ENCODE results near the gene FSCN2. TPM values are rescaled to one million over a fixed set of nuclear protein-coding genes. Genes with fewer than 3 reads are reported as not detected.

The FSCN2 gene
- total RNA-seq, 2 experiments from 2014 or later, result 0.22 to 0.33 TPM

DNA sequence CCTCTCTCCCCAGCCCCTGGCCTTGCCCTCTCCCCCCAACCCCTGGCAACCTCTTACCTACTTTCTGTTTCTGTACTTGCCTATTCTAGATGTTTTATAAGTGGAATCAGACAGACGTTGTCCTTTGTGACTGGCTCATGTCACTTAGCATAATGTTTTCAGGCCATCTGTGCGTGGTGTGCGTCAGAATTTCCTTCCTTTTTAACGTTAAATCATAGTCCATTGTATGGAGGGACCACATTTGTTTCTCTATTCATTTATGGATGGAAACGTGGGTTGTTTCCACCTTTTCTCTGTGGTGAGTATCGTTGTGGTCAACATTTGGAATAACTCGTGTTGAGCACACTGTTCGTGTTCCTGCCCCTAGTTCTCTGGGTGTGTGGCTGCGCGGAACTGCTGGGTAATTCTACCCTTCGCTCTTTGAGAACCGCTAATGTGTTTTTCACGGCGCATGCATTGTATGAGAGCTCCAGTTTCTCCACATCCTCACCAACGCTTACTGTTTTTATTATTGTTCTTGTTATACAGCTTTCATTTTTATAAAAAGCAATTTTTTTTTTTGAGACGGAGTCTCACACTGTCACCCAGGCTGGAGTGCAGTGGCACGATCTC lies 41.9 kb upstream of the FSCN2 start:
- Mint-ChIP-seq H3K9me3 (no peaks in the 10 kb centered on the region), H3K4me1 (peaks cover 21% of the 10 kb centered on the region), H3K27ac (no peak overlapping the region), H3K36me3 (ENCODE audit: low read depth) (no peaks in the 10 kb centered on the region), H3K27me3 (peaks cover 20% of the 10 kb centered on the region), H3K4me3 (no peak overlapping the region)
- no peak for DNase-seq
- ChIA-PET CTCF (interaction anchor here (0.6 to 2.6 kb wide), 2 partner anchors 12 to 1745 kb away, joined by 4 to 11 read pairs; no protein-coding TSS in a partner anchor), POLR2A (no interaction called here)

DNA sequence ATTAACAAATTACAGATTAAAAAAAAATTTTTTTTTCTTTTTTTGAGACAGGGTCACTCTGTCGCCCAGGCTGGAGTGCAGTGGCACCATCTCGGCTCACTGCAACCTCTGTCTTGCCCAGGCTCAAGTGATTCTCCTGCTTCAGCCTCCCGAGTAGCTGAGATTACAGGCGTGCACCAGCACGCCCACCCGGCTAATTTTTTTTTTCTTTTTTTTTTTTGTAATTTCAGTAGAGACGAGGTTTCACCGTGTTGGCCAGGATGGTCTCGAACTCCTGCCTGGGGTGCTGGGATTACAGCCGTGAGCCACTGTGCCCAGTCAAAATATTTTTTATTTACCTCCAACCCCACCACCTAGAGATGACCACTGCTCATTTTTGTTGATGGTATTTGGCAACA lies 41.1 kb upstream of the FSCN2 start:
- Mint-ChIP-seq H3K9me3 (no peaks in the 10 kb centered on the region), H3K36me3 (ENCODE audit: low read depth) (no peaks in the 10 kb centered on the region), H3K27ac (no peak overlapping the region), H3K4me3 (peak overlapping the region; percentile 56), H3K4me1 (peaks cover 18% of the 10 kb centered on the region), H3K27me3 (peaks cover 16% of the 10 kb centered on the region)
- ChIA-PET POLR2A (interaction anchor here (0.6 kb wide), 1 partner anchor 25 kb away, joined by 4 read pairs; the partner anchor contains the start of gene ACTG1), CTCF (interaction anchor here (0.6 kb wide), 1 partner anchor 1746 kb away, joined by 4 read pairs; no protein-coding TSS in a partner anchor)
- no peak for DNase-seq

DNA sequence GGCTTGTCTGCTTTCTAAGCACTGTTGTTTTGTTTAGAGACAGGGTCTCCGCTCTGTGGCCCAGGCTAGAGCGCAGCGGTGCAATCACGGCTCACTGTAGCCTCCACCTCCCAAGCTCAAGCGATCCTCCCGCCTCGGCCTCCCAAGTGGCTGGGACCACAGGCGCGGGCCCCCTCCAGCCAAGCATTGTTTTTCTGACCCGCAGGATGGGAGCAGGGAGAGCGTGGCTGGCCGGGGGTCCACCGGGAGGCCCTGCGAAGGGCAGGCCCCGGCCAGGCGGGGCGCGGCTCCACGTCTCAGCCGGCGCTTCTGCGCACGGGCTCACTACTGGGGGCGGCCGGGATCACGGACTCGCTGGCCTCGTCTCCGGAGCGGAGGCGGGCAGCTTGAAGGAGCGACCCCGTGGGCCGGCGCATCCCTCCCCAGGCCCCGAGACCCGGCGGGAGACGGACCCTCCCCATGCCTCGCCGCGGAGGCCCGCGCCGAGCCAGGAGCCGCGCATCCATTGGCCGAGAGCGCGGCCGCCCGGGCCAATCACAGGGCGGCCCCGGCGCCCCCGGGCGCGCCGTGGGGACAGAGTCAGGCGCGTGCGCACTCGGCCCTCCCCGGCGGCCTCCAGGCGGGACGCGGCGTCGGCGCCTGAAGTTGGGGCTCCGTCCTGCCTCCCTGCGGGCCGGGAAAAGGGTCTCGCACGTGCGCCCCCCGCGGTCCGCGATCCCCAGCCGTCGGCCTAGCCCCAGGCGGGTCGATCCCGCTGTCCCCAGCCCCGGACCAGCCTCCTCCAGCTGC lies 40.5 kb upstream of the FSCN2 start:
- H3K4me3 Mint-ChIP-seq, result peak overlapping the region; percentile 56
- peaks cover 21% of the 10 kb centered on the region for H3K4me1 Mint-ChIP-seq
- no peaks in the 10 kb centered on the region for H3K36me3 Mint-ChIP-seq (ENCODE audit: low read depth)
- POLR2A ChIA-PET, result interaction anchor here (0.6 kb wide), 1 partner anchor 25 kb away, joined by 4 read pairs; the partner anchor contains the start of gene ACTG1
- H3K27me3 Mint-ChIP-seq, result peaks cover 10% of the 10 kb centered on the region
- peak; percentile 80 for DNase-seq
- H3K9me3 Mint-ChIP-seq, result no peaks in the 10 kb centered on the region
- CTCF ChIA-PET, result no interaction called here
- H3K27ac Mint-ChIP-seq, result peak overlapping the region; percentile 36

DNA sequence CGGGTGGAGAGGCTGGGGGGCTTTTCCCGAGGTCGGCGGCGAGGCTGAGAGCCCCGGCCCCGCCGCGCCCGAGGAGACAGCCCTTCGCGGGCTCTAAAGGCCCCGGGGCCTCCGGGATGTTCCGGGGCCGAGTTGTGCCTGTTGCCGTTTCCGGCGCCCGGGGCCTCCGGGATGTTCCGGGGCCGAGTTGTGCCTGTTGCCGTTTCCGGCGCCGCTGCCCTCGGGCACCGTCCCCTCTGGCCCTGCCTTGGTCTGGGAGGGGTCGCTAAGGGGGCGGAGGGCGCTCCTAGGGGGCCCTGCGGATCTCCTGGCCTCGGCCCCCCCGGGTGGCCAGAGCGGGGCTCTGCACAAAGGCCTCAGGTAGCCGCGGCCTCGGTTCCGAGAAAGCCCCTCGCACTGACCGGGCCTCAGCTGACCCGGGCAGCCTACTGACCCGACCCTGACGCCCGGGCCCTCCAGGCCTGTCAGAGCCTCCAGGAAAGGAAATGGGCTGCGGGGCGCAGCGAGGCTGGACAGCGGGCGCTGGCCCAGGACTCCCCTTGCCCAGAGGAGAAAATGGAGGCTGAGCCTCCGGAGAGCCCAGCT lies 39.8 kb upstream of the FSCN2 start:
- peaks cover 6% of the 10 kb centered on the region for H3K27me3 Mint-ChIP-seq
- DNase-seq, result peak; percentile 39
- no peaks in the 10 kb centered on the region for H3K36me3 Mint-ChIP-seq (ENCODE audit: low read depth)
- H3K9me3 Mint-ChIP-seq, result no peaks in the 10 kb centered on the region
- peaks cover 20% of the 10 kb centered on the region for H3K4me1 Mint-ChIP-seq
- H3K4me3 Mint-ChIP-seq, result peak overlapping the region; percentile 59
- POLR2A ChIA-PET, result no interaction called here
- peak overlapping the region; percentile 36 for H3K27ac Mint-ChIP-seq
- CTCF ChIA-PET, result interaction anchor here (0.9 kb wide), 1 partner anchor 17 kb away, joined by 3 read pairs; no protein-coding TSS in a partner anchor

DNA sequence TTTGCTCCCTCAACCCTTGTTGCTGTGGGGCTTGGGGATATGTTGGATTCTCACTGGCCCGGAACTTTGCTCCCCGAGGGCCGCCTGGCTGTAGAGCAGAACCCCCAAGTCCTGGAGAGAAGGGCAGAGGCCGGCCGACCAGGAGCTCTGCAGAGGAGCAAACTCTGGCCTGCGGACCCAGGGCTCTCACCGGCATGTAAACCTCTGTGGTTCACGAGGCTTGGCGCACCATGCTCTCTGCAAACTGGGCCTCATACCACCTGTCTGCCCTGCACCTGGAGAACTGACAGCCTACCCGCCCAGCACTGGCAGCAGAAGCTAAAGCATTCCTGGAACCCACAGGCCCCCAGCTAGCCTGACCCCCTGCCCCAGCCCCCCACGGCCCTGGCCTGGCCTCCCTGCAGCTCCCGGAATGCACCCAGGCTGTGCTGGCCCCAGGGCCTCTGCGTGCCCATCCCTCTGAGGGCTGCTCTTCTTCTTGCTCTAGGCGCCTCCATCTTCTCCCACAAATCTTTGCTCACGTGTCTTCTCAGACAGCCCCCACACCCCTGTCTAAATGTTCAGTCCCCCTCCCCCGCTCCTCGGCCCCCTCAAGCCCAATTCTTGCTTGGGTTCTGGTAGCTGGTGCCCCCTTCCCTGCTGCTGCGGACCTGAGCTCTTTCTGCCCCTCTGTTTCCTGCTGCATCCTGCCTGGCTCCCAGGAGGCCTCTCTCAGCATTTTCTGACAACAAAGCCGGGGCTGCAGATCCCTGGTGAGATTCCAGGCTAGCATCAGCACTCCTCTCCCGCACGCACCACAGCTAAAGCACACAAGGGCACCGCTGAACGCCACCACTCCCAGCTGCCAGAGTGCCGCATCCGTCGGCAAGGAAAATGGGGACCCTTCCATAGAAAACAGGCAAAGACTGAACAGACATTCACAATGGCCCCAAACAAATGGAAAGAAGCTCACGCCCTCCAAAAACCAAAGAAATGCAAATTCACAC lies 38.9 kb upstream of the FSCN2 start:
- H3K4me3 Mint-ChIP-seq, result peak overlapping the region; percentile 59
- no peaks in the 10 kb centered on the region for H3K36me3 Mint-ChIP-seq (ENCODE audit: low read depth)
- CTCF ChIA-PET, result interaction anchor here (0.9 to 1.6 kb wide), 3 partner anchors 9 to 33 kb away, joined by 3 read pairs; no protein-coding TSS in a partner anchor
- H3K4me1 Mint-ChIP-seq, result peaks cover 20% of the 10 kb centered on the region
- DNase-seq, result no peak
- peak overlapping the region; percentile 48 for H3K27ac Mint-ChIP-seq
- peaks cover 6% of the 10 kb centered on the region for H3K27me3 Mint-ChIP-seq
- POLR2A ChIA-PET, result no interaction called here
- H3K9me3 Mint-ChIP-seq, result no peaks in the 10 kb centered on the region

DNA sequence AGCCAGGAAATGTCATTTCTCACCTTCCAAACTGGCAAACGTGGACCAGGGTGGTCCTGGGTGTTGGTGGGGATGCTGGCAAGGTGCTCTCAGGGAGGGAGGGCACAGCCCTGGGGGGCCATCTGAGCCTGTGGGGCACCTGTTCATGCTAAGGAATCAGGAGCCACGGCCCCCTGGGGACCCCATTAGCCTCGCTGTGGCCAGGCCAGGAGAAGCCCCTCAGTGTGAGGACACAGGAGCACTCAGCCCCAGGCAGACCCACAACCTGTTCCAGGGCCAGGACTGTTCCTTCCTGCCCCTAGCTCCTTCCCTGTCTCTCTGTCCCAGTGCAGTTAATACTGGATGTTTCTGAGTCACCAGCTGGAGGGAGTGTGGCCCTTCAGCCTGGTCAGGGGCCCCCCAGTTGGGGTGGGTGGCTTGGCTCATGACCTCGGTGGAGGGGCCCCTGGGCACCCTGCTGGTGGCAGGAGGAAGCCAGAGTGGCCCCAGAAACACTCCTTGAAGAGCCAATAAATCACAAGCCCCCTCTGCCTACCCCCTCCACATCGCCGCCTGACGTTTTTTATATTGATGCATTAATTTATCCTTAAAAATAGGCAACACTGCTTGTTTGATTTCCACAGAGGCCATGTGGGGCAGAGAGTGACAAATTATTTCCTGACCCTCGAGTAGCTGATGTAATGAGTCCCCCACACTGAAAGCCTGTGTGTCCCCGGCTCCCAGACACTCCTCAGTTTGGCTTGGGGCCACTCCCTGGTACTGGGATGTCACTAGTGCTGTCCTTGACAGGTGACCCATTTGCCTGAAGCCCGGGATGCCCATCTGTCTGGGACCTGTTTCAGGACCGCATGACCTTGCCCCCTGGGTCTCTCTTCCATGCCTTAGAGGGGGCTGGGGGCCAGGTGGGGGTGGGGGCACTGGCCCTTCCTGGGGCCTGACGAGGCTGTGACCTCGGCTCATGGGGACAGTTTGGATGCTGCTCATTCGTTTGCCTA lies 37.9 kb upstream of the FSCN2 start:
- POLR2A ChIA-PET, result no interaction called here

DNA sequence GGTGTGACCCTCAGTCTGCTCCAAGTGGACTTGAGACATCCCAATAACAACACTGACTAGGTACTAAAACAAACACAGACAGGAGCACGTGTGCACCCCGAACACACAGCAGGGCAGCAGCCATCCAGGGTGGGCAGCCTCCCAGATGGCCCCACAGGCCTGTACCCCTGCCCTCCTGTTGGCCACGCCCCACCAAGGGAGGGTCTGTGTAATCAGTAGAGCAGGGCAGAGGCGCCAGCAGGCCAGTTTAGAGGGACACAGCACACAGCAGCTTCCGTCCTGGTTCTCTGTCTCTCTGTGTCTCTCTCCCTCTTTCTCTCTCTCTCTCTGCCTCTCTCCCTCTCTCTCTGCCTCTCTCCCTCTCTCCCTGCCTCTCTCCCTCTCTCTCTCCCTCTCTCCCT lies 37.0 kb upstream of the FSCN2 start:
- Mint-ChIP-seq H3K4me1 (peaks cover 25% of the 10 kb centered on the region), H3K36me3 (ENCODE audit: low read depth) (no peaks in the 10 kb centered on the region), H3K27me3 (peaks cover 12% of the 10 kb centered on the region), H3K27ac (no peak overlapping the region), H3K9me3 (no peaks in the 10 kb centered on the region), H3K4me3 (no peak overlapping the region)
- ChIA-PET POLR2A (no interaction called here), CTCF (no interaction called here)
- DNase-seq, result no peak

More for the DNA sequence above, 37.9 kb upstream of the FSCN2 start:
- Mint-ChIP-seq H3K4me1 (peaks cover 29% of the 10 kb centered on the region), H3K36me3 (ENCODE audit: low read depth) (no peaks in the 10 kb centered on the region), H3K27me3 (peaks cover 10% of the 10 kb centered on the region), H3K9me3 (no peaks in the 10 kb centered on the region), H3K27ac (no peak overlapping the region), H3K4me3 (peak overlapping the region; percentile 59)
- DNase-seq, result no peak
- CTCF ChIA-PET, result interaction anchor here (1.1 to 1.6 kb wide), 2 partner anchors 8 to 34 kb away, joined by 3 read pairs; no protein-coding TSS in a partner anchor

DNA sequence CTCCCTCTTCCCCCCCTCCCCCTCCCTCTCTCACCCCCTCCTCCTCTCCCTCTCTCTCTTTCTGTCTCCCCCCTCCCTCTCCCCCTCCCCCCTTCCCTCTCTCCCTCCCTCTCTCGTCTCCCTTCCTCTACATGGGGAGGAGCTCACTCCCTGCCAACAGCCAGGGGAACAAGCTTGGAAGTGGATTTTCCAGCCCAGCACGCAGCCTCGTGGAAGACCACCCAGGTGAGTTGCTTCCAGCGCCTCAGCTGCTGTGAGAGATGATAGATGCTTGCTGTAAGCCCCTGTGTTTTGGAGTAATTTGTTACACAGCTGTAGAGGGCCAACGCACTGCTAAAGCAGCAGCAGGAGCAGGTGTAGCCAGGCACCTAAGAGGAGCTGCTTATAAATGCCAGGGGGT lies 36.4 kb upstream of the FSCN2 start:
- no peaks in the 10 kb centered on the region for H3K9me3 Mint-ChIP-seq
- H3K27ac Mint-ChIP-seq, result no peak overlapping the region
- no peak overlapping the region for H3K4me3 Mint-ChIP-seq
- peaks cover 22% of the 10 kb centered on the region for H3K4me1 Mint-ChIP-seq
- ChIA-PET POLR2A (no interaction called here), CTCF (interaction anchor here (0.7 kb wide), 1 partner anchor 233 kb away, joined by 3 read pairs; no protein-coding TSS in a partner anchor)
- H3K27me3 Mint-ChIP-seq, result peaks cover 16% of the 10 kb centered on the region
- DNase-seq, result no peak
- no peaks in the 10 kb centered on the region for H3K36me3 Mint-ChIP-seq (ENCODE audit: low read depth)

DNA sequence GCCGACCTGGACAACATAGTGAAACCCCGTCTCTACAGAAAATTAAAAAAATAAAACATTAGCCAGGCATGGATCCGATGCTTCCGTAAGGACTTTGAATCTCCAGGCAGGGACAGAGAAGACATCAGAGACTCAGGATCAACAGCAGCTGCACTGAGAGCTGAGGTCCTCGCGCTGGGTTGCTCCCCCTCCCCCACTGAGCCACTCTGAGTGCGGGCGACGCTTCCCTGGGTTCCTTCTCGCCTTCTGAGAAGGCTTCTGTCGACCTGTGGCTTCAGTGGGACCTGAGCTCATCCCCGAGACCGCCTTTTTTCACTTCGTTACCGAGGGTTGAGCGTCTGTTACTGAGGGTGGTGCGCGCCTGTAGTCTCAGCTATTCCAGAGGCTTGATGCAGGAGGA lies 36.0 kb upstream of the FSCN2 start:
- H3K4me1 Mint-ChIP-seq, result peaks cover 22% of the 10 kb centered on the region
- POLR2A ChIA-PET, result no interaction called here
- no peaks in the 10 kb centered on the region for H3K9me3 Mint-ChIP-seq
- H3K27ac Mint-ChIP-seq, result peak overlapping the region; percentile 1
- H3K36me3 Mint-ChIP-seq (ENCODE audit: low read depth), result no peaks in the 10 kb centered on the region
- CTCF ChIA-PET, result interaction anchor here (0.7 kb wide), 1 partner anchor 233 kb away, joined by 3 read pairs; no protein-coding TSS in a partner anchor
- no peak for DNase-seq
- peaks cover 17% of the 10 kb centered on the region for H3K27me3 Mint-ChIP-seq
- H3K4me3 Mint-ChIP-seq, result no peak overlapping the region

DNA sequence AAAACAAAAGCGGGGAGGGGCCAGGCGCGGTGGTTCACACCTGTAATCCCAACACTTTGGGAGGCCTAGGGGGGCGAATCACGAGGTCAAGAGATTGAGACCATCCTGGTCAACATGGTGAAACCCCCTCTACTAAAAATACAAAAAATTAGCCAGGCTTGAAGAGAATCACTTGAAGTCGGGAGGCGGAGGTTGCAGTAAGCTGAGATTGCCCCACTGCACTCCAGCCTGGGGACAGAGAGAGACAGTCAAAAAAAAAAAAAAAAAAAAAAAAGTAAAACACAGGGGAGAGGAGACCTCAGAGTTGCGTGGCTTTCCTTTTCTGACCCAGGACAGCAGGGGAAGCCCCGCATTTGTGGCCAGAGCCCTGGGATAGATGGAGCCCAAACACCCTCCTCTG lies 35.5 kb upstream of the FSCN2 start:
- no peak for DNase-seq
- Mint-ChIP-seq H3K36me3 (ENCODE audit: low read depth) (no peaks in the 10 kb centered on the region), H3K9me3 (no peaks in the 10 kb centered on the region), H3K4me1 (peaks cover 20% of the 10 kb centered on the region), H3K4me3 (no peak overlapping the region), H3K27me3 (peaks cover 17% of the 10 kb centered on the region), H3K27ac (no peak overlapping the region)
- ChIA-PET POLR2A (no interaction called here), CTCF (no interaction called here)

DNA sequence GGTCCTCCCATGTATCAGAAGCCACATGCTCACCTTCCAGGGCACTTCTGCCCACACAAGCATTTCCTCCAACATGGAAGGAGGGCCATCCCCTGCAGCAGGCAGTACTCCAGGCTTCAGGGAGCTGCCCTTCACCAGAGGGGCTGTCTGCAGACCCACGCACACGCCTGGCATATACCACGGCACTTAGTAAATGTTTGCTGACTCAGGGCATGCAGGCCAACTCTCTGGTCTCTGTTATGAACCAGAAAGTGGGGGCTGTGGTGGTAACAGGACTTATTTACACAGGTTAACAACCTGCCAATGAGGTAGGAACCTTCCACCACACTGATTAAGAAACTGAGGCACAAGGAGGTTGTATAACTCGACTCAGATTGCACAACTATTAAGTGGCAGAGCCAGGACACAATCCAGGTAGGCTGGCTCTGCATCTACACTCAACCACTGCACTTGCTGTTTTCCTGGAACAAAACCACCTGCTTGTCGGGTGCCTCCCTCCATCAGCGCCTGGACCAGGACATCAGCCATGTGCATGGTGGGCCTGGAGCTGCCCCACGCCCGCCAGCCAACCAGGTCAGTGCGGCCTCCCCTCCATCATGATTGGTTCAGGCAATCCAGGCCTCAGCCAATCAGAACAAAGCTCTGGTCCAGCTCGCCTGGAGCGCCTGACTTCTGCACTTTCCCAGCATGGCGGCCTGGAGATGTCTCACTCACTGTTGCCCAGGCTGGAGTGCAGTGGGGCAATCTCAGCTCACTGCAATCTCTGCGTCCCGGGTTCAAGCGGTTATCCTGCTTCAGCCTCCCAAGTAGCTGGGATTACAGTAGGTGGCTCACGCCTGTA lies 34.8 kb upstream of the FSCN2 start:
- no peak for DNase-seq
- no peaks in the 10 kb centered on the region for H3K36me3 Mint-ChIP-seq (ENCODE audit: low read depth)
- ChIA-PET POLR2A (no interaction called here), CTCF (interaction anchor here (1.1 kb wide), 1 partner anchor 9 kb away, joined by 3 read pairs; no protein-coding TSS in a partner anchor)
- H3K4me3 Mint-ChIP-seq, result no peak overlapping the region
- peaks cover 20% of the 10 kb centered on the region for H3K4me1 Mint-ChIP-seq
- no peaks in the 10 kb centered on the region for H3K9me3 Mint-ChIP-seq
- H3K27ac Mint-ChIP-seq, result no peak overlapping the region
- H3K27me3 Mint-ChIP-seq, result peaks cover 22% of the 10 kb centered on the region

Measured in activated CD4-positive, alpha-beta T cell treated with anti-CD3 and anti-CD28 coated beads, Interleukin-2, amount 10 ng/mL, durations not matched to agents 7 days and 5 days (primary cell).